ENCODE data around the gene PDLIM7. TPM values are rescaled to one million over a fixed set of nuclear protein-coding genes. Genes with fewer than 3 reads are reported as not detected.
A peak's percentile ranks its signal among the peaks of the same experiment; 100 is the strongest.

PDLIM7 gene
- total and polyA plus RNA-seq, 2 experiments from 2014 or later = 94.7 to 128 TPM

DNA sequence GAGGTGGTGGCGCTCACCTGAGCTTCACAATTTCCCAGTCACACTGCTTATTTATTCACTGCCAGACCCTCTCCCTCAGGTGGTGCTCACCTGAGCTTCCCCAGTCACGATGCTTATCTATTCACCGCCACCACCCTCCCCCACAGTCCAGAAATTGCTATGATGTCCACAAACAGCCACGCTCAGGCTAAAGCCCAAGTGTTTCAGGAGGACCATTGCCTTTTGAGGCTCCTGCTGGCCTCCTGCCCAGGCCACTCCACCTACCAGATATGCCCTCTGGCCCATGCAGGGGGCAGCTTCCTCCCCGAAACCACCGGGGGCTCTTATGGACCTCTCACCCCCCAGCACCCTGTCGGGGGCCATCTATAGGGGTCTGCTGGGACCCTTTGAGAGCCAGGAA lies 4.6 kb downstream of the PDLIM7 start:
- no peak for ATAC-seq
- H3K9me3 Mint-ChIP-seq = peaks cover 2% of the 10 kb centered on the region; the same call in 1 of the 3 replicates
- Histone ChIP-seq H3K4me2 (no peak overlapping the region), H2AFZ (no peak overlapping the region), H3K9me2 (ENCODE audit: insufficient read depth) (no peaks in the 10 kb centered on the region), H3K4me3 (no peak overlapping the region), H4K20me1 (replicated peaks; ENCODE audit: insufficient read depth) (no peaks in the 10 kb centered on the region; the same call in 1 of the 2 replicates), H3K27me3 (ENCODE audit: insufficient read depth) (no peaks in the 10 kb centered on the region), H3K36me3 (ENCODE audit: insufficient read depth) (peaks cover 7% of the 10 kb centered on the region), H3F3A (replicated peaks; ENCODE audit: low read depth) (peaks cover 37% of the 10 kb centered on the region; the same call in 1 of the 2 replicates), H3K79me2 (replicated peaks; ENCODE audit: insufficient read depth) (peaks cover 20% of the 10 kb centered on the region), H3K27ac (ENCODE audit: low read depth) (peak overlapping the region; percentile 74), H3K4me1 (ENCODE audit: insufficient read depth) (peaks cover 30% of the 10 kb centered on the region)
- H3K27ac Mint-ChIP-seq = peak overlapping the region; percentile 67
- H3K4me1 Mint-ChIP-seq = peaks cover 38% of the 10 kb centered on the region
- TF ChIP-seq ZNF331 (CRISPR knock-in tag; IDR thresholded peaks at IDR 0.05; ENCODE audit: low read depth) = no peak
- TF ChIP-seq POLR2AphosphoS5 (IDR thresholded peaks at IDR 0.05; ENCODE audit: low read depth) = no peak
- TF ChIP-seq, protein P1, sequence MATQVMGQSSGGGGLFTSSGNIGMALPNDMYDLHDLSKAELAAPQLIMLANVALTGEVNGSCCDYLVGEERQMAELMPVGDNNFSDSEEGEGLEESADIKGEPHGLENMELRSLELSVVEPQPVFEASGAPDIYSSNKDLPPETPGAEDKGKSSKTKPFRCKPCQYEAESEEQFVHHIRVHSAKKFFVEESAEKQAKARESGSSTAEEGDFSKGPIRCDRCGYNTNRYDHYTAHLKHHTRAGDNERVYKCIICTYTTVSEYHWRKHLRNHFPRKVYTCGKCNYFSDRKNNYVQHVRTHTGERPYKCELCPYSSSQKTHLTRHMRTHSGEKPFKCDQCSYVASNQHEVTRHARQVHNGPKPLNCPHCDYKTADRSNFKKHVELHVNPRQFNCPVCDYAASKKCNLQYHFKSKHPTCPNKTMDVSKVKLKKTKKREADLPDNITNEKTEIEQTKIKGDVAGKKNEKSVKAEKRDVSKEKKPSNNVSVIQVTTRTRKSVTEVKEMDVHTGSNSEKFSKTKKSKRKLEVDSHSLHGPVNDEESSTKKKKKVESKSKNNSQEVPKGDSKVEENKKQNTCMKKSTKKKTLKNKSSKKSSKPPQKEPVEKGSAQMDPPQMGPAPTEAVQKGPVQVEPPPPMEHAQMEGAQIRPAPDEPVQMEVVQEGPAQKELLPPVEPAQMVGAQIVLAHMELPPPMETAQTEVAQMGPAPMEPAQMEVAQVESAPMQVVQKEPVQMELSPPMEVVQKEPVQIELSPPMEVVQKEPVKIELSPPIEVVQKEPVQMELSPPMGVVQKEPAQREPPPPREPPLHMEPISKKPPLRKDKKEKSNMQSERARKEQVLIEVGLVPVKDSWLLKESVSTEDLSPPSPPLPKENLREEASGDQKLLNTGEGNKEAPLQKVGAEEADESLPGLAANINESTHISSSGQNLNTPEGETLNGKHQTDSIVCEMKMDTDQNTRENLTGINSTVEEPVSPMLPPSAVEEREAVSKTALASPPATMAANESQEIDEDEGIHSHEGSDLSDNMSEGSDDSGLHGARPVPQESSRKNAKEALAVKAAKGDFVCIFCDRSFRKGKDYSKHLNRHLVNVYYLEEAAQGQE (IDR thresholded peaks at IDR 0.05; ENCODE audit: unreplicated experiment) = no peak
- no peak for TF ChIP-seq EZH2 (IDR thresholded peaks at IDR 0.05; ENCODE audit: low read depth, unreplicated experiment)
- TF ChIP-seq CREB1 (CRISPR knock-in tag; IDR thresholded peaks at IDR 0.05; ENCODE audit: low read depth) = no peak
- TF ChIP-seq STAT1 (IDR thresholded peaks at IDR 0.05; ENCODE audit: unreplicated experiment) = no peak
- TF ChIP-seq NANOG (IDR thresholded peaks at IDR 0.05; ENCODE audit: borderline replicate concordance) = no peak
- no peak for TF ChIP-seq ZNF114 (CRISPR knock-in tag; IDR thresholded peaks at IDR 0.05)
- TF ChIP-seq, protein P2, sequence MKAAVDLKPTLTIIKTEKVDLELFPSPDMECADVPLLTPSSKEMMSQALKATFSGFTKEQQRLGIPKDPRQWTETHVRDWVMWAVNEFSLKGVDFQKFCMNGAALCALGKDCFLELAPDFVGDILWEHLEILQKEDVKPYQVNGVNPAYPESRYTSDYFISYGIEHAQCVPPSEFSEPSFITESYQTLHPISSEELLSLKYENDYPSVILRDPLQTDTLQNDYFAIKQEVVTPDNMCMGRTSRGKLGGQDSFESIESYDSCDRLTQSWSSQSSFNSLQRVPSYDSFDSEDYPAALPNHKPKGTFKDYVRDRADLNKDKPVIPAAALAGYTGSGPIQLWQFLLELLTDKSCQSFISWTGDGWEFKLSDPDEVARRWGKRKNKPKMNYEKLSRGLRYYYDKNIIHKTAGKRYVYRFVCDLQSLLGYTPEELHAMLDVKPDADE (IDR thresholded peaks at IDR 0.05) = no peak
- TF ChIP-seq EZH2phosphoT487 (IDR thresholded peaks at IDR 0.05; ENCODE audit: unreplicated experiment) = no peak
- TF ChIP-seq, protein P3, sequence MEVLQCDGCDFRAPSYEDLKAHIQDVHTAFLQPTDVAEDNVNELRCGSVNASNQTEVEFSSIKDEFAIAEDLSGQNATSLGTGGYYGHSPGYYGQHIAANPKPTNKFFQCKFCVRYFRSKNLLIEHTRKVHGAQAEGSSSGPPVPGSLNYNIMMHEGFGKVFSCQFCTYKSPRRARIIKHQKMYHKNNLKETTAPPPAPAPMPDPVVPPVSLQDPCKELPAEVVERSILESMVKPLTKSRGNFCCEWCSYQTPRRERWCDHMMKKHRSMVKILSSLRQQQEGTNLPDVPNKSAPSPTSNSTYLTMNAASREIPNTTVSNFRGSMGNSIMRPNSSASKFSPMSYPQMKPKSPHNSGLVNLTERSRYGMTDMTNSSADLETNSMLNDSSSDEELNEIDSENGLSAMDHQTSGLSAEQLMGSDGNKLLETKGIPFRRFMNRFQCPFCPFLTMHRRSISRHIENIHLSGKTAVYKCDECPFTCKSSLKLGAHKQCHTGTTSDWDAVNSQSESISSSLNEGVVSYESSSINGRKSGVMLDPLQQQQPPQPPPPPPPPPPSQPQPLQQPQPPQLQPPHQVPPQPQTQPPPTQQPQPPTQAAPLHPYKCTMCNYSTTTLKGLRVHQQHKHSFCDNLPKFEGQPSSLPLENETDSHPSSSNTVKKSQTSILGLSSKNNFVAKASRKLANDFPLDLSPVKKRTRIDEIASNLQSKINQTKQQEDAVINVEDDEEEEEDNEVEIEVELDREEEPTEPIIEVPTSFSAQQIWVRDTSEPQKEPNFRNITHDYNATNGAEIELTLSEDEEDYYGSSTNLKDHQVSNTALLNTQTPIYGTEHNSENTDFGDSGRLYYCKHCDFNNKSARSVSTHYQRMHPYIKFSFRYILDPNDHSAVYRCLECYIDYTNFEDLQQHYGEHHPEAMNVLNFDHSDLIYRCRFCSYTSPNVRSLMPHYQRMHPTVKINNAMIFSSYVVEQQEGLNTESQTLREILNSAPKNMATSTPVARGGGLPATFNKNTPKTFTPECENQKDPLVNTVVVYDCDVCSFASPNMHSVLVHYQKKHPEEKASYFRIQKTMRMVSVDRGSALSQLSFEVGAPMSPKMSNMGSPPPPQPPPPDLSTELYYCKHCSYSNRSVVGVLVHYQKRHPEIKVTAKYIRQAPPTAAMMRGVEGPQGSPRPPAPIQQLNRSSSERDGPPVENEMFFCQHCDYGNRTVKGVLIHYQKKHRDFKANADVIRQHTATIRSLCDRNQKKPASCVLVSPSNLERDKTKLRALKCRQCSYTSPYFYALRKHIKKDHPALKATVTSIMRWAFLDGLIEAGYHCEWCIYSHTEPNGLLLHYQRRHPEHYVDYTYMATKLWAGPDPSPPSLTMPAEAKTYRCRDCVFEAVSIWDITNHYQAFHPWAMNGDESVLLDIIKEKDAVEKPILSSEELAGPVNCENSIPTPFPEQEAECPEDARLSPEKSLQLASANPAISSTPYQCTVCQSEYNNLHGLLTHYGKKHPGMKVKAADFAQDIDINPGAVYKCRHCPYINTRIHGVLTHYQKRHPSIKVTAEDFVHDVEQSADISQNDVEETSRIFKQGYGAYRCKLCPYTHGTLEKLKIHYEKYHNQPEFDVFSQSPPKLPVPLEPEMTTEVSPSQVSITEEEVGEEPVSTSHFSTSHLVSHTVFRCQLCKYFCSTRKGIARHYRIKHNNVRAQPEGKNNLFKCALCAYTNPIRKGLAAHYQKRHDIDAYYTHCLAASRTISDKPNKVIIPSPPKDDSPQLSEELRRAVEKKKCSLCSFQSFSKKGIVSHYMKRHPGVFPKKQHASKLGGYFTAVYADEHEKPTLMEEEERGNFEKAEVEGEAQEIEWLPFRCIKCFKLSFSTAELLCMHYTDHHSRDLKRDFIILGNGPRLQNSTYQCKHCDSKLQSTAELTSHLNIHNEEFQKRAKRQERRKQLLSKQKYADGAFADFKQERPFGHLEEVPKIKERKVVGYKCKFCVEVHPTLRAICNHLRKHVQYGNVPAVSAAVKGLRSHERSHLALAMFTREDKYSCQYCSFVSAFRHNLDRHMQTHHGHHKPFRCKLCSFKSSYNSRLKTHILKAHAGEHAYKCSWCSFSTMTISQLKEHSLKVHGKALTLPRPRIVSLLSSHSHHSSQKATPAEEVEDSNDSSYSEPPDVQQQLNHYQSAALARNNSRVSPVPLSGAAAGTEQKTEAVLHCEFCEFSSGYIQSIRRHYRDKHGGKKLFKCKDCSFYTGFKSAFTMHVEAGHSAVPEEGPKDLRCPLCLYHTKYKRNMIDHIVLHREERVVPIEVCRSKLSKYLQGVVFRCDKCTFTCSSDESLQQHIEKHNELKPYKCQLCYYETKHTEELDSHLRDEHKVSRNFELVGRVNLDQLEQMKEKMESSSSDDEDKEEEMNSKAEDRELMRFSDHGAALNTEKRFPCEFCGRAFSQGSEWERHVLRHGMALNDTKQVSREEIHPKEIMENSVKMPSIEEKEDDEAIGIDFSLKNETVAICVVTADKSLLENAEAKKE (CRISPR knock-in tag; IDR thresholded peaks at IDR 0.05) = no peak
- TF ChIP-seq, protein P4, sequence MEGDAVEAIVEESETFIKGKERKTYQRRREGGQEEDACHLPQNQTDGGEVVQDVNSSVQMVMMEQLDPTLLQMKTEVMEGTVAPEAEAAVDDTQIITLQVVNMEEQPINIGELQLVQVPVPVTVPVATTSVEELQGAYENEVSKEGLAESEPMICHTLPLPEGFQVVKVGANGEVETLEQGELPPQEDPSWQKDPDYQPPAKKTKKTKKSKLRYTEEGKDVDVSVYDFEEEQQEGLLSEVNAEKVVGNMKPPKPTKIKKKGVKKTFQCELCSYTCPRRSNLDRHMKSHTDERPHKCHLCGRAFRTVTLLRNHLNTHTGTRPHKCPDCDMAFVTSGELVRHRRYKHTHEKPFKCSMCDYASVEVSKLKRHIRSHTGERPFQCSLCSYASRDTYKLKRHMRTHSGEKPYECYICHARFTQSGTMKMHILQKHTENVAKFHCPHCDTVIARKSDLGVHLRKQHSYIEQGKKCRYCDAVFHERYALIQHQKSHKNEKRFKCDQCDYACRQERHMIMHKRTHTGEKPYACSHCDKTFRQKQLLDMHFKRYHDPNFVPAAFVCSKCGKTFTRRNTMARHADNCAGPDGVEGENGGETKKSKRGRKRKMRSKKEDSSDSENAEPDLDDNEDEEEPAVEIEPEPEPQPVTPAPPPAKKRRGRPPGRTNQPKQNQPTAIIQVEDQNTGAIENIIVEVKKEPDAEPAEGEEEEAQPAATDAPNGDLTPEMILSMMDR (conservative IDR thresholded peaks at IDR 0.05; ENCODE audit: low read depth in 2 of 2) = no peak
- no peak for TF ChIP-seq JUNB (IDR thresholded peaks at IDR 0.05; ENCODE audit: unreplicated experiment)
- peaks cover 52% of the 10 kb centered on the region for H3K36me3 Mint-ChIP-seq (ENCODE audit: low read depth)
- DNase-seq (ENCODE audit: low spot score) = no peak
- H3K27me3 Mint-ChIP-seq (ENCODE audit: insufficient read depth, low read depth, poor library complexity) = peaks cover 39% of the 10 kb centered on the region
- H3K4me3 Mint-ChIP-seq = no peak overlapping the region; the same call in 2 of the 3 replicates
